ENCODE results near the gene CYLD.

Gene CYLD

DNA sequence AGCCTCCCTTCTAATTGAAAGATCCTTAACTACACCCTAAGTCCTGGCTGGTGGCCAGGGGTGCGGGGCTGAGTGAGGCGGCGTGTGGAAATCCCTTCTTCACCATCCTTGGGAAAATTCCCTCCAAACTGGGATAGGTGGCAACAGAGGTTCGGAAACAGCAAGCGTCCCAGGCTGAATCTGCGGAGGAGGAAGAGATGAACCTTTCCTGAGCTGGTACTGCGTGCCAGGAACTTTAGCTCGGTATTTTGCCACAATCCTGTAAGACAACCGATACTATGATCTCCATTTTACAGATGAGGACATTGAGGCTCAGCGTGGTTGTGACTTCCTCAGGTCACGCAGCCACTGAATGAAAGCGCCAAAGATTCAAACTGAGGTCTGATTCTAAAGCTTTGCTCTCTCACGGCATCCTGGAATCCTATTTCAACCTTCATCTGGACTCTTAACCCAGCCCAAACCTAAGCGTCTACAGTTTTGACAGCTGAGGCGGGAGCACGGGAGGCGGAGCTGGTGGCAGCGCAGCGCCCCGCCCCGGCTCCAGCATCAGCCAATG is 583 bp upstream of the CYLD start:
- DNase-seq: no peak

DNA sequence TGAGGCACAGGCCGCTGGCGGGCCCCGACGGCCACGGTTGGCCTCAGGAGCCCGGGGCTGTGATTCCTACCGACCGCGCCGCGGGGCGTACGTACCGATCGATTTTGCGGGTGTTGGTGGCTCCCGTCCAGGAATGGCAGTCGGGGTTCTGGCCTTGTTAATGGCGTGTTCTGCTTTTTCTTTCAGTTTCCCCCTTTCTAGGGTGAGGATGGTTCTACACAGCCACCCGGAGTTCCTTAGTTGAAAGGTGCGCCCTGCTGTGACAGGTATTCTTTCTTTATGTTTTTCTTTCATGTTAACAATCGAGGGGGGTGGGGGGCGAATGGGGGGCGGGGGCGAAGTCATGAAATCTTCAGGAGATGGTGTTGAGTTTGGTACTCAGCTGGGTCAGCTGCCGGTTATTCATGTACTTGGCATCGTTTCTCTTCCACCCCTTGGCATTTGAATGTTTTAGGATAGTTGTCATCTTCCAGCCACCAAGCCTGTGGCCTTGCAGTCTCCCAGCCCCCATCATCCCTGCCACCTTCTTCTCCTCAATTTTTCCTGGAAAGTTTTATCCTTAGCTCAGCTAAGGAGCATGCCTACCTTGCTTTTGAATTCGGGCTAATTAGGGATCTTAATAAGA is 802 bp downstream of the CYLD start:
- peak; percentile 23 for DNase-seq

- no peak for DNase-seq
Observed at GRCh38 chr16:50743581-50744225, 1.8 kb downstream of the CYLD start.

DNA sequence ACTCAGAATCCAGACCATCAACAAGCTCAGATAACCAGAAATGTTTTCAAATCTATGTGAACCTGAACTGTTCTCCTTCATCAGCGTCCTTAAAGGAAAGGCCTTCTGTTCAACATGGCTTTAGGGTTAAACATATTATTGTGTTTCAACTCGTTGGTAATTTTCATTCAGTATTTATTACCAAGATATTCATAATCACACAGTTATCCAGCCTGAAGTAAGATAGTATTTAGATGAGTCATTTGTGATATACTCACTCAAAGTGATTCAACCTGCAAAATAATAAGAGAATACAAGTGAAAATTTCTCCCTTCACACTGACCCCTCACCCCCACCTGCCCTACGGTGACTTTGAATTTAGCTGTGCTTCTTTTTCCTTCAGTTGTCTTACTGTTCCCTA is 3.0 kb downstream of the CYLD start:
- DNase-seq: no peak

- DNase-seq: no peak
Observed at GRCh38 chr16:50745940-50746339, 4.1 kb downstream of the CYLD start.

GRCh38 chr16:50747207-50747956 is 5.5 kb downstream of the CYLD start:
- DNase-seq: no peak

- DNase-seq: no peak
Observed at GRCh38 chr16:50751528-50751927, 9.6 kb downstream of the CYLD start.

DNA sequence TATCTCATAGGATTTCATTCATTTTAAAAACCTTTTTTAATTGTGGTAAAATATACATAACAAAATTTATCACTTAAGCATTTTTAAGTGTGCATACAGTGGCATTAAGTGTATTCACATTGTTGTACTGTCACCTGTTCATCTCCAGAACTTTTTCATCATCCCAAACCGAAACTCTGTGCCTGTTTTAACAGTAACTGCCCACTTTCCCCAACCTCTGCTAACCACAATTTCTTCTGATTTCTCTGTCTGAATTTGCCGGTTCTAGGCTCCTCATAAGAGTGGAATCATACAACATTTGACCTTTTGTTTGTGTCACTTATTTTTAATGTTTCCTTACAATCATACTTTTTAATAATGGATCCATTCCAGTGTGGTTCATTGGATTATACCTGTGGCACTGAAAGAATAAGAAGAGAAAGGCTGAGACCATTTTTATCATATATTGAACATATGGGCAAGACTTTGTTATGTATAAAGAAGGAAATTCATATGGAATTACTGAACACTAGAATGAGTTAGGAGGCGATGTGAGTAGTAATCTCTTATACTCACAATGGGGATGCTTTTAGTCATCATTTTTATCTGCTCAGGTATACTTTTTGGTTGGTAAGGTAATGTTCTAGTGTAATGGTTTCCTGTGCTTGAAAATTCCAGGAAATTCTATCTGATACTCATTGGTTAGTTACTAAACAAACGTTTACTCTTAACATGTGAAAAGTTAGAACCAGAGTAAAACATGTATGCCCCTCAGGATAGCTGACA is 10.8 kb downstream of the CYLD start:
- no peak for DNase-seq

DNA sequence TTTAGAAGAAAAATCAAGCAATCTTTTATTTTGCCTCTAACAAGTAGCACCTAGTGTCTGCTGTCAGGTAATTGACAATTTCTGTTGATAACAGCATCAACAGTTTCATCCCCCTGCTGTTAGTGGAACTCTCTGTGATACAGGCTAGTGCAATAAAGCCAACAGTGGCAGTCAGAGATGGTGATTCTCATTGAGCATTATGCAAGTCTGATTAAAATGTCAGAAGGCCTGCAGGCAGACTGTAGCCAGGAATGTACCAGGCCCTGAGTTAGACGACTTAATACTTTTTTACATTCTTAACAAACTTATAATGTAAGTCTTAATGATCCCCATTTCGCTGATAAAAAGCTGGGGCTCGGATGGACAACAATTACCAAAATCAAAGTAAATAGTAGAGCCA is 14.6 kb downstream of the CYLD start:
- DNase-seq: no peak

DNA sequence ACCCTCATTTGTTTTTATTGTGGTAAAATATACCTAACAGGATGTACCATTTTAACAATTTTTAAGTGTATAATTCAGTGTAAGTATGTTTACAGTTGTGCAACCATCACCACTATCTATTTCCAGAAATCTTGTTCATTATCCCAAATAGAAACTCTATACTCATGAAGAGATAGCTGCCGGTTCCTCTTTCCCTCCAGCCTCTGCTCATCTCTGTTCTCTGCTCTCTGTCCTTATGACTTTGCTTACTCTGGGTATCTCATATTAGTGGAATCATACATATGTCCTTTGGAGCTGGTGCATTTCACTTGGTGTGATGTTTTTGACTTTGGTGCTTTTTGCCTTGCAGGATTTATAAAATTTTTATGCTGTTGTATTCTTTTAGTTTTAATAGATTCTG is 19.4 kb downstream of the CYLD start:
- no peak for DNase-seq

DNA sequence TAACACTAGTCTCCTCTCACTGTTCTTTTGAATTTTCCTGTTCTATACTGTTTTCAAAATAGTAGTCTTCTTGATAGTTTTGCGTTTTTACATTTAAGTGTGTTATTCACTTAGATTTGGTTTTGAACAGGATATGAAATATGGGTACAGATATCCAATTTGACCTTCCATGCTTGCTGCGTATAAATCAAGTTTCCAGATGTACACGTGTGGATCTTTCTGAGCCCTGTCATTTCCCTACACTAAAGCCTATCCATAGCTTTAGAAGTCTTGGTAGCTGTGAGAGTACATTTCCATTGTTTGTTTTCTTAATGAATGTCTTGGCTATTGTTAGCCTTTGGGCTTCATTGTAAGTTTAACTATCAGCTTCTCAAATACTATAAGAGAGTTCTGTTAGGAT is 20.4 kb downstream of the CYLD start:
- no peak for DNase-seq

DNA sequence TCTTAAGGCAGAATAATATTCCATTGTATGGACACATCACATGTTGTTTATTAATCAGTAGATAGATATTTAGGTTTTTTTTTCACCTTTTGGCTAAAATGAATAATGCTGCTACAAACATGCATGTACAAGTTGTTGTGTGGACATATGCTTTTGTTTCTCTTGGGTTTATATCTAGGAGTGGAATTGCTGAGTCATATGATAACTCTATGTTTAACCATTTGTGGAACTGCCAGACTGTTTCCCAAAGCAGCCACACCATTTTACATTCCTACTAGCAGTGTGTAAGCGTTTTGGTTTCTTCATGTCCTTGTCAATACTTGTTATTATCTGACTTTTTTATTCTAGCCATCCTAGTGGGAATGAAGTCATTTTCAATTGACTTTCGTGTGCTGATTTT is 21.3 kb downstream of the CYLD start:
- DNase-seq: peak; percentile 29

DNA sequence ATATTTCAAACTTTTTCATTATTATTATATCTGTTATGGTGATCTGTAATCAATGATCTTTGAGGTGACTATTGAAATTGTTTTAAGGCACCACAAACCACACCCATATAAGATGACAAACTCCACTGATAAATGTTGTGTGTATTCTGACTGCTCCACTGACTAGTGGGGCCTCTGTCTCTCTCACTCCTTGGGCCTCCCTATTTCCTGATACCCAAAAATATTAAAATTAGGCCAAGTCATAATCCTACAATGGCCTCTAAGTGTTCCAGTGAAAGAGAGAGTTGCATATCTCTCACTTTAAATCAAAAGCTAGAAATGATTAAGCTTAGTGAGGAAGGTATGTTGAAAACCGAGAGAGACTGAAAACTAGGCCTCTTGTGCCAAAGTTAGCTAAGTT is 23.4 kb downstream of the CYLD start:
- DNase-seq: no peak

GRCh38 chr16:50765861-50766260 is 24.0 kb downstream of the CYLD start:
- no peak for DNase-seq

DNA sequence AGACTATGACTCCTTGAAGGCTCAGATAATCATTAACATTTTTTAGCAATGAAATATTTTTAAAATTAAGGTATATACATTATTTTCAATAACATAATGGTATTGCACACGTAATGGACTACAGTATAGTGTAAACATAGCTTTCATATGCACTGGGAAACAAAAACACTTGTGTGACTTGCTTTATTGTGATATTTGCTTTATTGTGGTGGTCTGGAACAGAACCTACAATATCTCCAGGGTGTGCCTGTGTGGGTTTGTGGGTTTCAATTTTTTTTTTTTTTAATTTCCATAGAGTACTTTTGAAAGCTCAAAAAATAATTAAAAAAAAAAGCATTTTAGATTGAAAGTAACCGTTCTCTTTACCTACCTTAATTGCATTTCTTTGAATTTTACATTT is 25.3 kb downstream of the CYLD start:
- no peak for DNase-seq

- DNase-seq: peak; percentile 53
Observed at GRCh38 chr16:50771366-50771765, 29.5 kb downstream of the CYLD start.

DNA sequence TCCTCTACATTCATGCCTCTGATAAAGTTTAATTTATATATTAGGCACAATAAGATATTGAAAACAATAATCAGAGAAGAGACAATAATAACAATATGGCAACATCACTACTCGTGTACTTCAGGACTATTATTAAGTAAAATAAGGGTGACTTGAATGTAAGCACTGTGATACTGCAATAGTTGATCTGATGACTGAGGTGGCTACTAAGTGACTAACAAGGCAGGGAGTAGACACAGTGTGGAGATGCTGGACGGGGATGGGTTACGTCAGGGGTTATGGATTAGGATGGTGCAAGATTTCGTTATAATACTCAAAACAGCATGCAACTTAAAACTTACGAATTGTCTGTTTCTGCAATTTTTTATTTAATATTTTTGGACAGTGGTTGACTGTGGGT is 32.5 kb downstream of the CYLD start:
- no peak for DNase-seq

- no peak for DNase-seq
Observed at GRCh38 chr16:50774960-50775359, 33.1 kb downstream of the CYLD start.

DNA sequence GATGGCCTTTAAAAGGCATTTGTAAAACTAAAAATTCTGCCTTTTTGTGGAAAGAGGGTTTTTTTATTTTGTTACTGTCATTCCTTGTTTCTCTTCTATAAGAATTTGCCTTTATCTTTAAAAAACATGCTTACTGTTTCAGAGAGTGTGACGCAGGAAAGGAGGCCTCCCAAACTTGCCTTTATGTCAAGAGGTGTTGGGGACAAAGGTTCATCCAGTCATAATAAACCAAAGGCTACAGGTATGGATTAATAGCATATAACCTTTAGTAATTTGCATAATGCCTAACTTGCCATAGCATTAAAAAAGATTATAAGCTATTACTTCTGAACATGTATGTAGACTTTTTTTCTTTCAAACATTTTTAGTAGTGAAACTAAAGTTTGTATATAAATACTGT is 34.2 kb downstream of the CYLD start:
- DNase-seq: no peak

- no peak for DNase-seq
Observed at GRCh38 chr16:50778284-50779163, 36.6 kb downstream of the CYLD start.

- no peak for DNase-seq
Observed at GRCh38 chr16:50781043-50781442, 39.2 kb downstream of the CYLD start.

- no peak for DNase-seq
Observed at GRCh38 chr16:50781518-50781917, 39.6 kb downstream of the CYLD start.

Data from fibroblast of skin of abdomen (primary cell).